Stimulated activated CD4-positive, alpha-beta T cell treated with anti-CD3 and anti-CD28 coated beads, Interleukin-2, amount 100 ng/mL, for 24 hours (primary cell): ENCODE data around the gene ZNF260.
A peak's percentile ranks its signal among the peaks of the same experiment; 100 is the strongest.

Experiments used
- DNase-seq, 2 donors: peaks; one replicate each; pipeline ENCODE4 v3.0.0-alpha.2; 2020

Gene ZNF260

DNA sequence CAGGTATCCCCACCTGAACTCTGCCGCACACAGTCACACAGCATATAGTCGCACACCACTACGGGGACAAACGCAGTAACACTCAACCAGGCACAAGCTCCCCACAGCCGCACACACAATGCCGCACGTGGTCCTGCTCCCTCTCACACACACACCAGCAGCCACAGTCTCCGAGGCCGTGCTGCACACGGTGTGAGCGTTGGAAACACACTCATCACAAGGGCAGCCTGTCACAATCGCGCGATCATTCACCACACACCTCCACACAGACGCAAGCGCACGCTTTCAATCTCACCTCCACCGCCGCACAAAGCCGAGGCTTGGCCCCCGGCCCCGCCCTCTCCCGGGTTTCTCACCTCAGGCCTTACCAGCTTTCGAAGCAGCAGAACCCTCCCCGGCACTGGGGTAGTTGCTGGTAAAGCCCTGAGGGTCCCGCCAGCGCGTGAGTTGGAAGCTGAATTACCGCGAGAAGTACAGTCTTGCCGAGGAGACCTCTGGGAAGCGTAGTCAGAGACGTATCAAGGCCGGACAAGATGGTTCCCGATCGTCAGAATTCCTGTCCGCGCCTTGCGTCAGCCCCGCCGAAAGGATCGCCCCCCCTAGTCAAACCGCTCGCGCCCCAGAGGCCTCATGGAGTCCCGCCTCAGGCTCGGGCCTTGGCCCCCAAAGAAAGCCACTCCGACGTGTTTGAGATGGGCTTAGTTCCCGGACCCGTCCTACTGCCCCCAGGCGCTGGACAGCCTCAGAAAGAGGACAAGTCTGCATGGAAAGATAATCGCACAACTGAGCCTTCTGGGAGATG, 38.8 kb downstream of the ZNF260 start, which contains the start of gene ZNF566:
ZNF566 (minus strand) TSS at position 444 of the 802 bp plus-strand sequence. CDS start 13,004 bp downstream, outside the sequence.
- peak; percentile 90 to 94 for DNase-seq

DNA sequence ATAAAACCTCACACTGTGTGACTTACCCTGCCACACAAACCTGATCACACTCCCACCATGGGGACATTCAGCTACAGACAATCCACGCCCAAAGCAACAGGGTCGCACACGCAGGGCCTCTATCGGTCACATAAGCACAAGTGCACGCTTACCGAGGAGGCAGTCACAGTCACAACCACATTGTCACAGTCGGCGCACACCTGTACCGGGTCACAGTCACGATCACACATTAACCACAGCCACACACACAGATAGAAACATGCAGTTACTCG, 39.3 kb downstream of the ZNF260 start:
- peak in 1 of 2 donors; percentile 44 for DNase-seq

- no peak for DNase-seq
Measured at GRCh38 chr19:36488118-36488845, 39.8 kb downstream of the ZNF260 start.

- DNase-seq: no peak
Measured at GRCh38 chr19:36483653-36484052, 44.4 kb downstream of the ZNF260 start.

DNA sequence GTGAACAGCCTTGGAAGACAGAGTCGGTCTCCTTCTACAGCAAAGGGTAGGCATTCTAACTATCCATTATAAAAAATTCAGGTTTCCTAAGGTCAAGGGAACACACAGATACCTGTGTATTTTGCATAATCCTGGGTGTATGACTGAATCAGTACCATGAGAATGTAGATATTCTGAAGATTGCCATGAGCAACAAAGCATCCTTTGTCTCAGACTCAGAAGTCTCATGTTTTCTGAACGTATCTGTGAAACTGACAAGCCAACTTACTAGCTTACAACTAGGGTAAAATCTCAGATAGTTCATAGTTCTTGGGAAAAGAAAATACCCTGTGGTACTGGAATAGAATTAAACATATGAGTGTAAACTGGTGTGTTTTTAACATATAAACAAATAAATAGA, 45.2 kb downstream of the ZNF260 start:
- DNase-seq: no peak
